ENCODE data around the gene SEC14L3. TPM values are rescaled to one million over a fixed set of nuclear protein-coding genes. Genes with fewer than 3 reads are reported as not detected.

SEC14L3 gene
- total RNA-seq, 1 experiment from 2014 or later, result not detected

GRCh38 chr22:30460147-30460546 lies 11.7 kb downstream of the SEC14L3 start:
- no peaks in the 10 kb centered on the region for H3K36me3 Mint-ChIP-seq
- H3K9me3 Mint-ChIP-seq, result peaks cover 4% of the 10 kb centered on the region; the same call in 1 of the 2 replicates
- ATAC-seq, result no peak
- H3K4me1 Mint-ChIP-seq, result 0 out of 2 replicates have a peak, but pooled peaks cover 3% of the 10 kb centered on the region
- peaks cover 2% of the 10 kb centered on the region; the same call in 1 of the 2 replicates for H3K27me3 Mint-ChIP-seq (ENCODE audit: low read depth)
- H3K4me3 Mint-ChIP-seq, result no peak overlapping the region
- ChIA-PET CTCF (no interaction called here), POLR2A (no interaction called here)
- H3K27ac Mint-ChIP-seq, result no peak overlapping the region
- TF ChIP-seq MXD4 (CRISPR knock-in tag; IDR thresholded peaks at IDR 0.05; ENCODE audit: borderline replicate concordance) (no peak), JUN (CRISPR knock-in tag; IDR thresholded peaks at IDR 0.05) (no peak), OVOL2 (CRISPR knock-in tag; IDR thresholded peaks at IDR 0.05; ENCODE audit: borderline replicate concordance) (no peak), ZNF396 (CRISPR knock-in tag; IDR thresholded peaks at IDR 0.05; ENCODE audit: borderline replicate concordance) (no peak), CBFB (CRISPR knock-in tag; IDR thresholded peaks at IDR 0.05; ENCODE audit: low read depth) (no peak), ZNF219 (CRISPR knock-in tag; IDR thresholded peaks at IDR 0.05; ENCODE audit: borderline replicate concordance) (no peak), STAT6 (CRISPR knock-in tag; conservative IDR thresholded peaks at IDR 0.05; ENCODE audit: low read depth) (no peak), ZNF423 (CRISPR knock-in tag; IDR thresholded peaks at IDR 0.05) (no peak), GABPB1 (CRISPR knock-in tag; IDR thresholded peaks at IDR 0.05) (no peak), ZNF532 (CRISPR knock-in tag; IDR thresholded peaks at IDR 0.05; ENCODE audit: borderline replicate concordance) (no peak)
- TF ChIP-seq, protein P1, sequence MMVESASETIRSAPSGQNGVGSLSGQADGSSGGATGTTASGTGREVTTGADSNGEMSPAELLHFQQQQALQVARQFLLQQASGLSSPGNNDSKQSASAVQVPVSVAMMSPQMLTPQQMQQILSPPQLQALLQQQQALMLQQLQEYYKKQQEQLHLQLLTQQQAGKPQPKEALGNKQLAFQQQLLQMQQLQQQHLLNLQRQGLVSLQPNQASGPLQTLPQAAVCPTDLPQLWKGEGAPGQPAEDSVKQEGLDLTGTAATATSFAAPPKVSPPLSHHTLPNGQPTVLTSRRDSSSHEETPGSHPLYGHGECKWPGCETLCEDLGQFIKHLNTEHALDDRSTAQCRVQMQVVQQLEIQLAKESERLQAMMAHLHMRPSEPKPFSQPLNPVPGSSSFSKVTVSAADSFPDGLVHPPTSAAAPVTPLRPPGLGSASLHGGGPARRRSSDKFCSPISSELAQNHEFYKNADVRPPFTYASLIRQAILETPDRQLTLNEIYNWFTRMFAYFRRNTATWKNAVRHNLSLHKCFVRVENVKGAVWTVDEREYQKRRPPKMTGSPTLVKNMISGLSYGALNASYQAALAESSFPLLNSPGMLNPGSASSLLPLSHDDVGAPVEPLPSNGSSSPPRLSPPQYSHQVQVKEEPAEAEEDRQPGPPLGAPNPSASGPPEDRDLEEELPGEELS (CRISPR knock-in tag; IDR thresholded peaks at IDR 0.05), result no peak
- DNase-seq (ENCODE audit: low spot score), result no peak

DNA sequence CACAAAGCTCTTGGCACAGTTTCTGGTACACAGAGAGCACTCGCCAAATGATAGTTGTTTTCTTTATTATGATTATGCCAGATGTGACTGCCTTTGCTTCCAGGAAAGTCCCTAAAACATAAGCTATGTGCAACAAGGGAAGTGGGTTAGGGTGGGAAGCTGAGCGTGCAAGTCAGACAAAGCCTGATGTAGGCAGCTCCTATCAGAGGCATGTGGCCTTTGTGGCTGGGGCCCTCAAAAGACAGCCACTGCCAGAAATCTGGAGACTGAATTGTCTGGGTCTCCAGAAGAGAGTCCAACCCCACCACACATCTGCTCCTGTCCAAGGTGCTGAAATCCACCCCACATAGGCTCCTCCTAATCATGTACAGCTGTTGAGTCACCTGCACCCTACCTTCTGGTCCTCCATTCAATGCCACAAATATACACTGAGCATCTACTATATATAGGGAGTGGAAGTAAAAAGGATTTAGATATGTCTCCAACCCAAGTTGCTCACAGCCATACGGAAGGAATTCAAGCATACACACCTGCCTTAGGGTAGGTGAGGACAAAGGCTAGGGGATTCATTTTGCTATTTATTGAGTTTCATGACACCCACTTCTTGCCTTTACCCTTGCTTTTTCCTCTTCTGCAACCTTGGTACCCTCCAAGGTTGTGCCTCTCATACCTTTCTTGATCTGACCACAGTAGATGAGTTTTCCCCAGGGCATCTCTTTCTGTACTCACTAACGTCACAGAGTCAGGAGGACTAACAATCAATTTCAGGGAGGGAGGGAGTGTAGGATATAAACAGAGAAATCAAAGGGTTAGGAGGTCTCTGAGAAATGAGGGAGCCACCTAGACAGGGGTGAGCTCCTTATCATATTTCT lies 12.4 kb downstream of the SEC14L3 start:
- DNase-seq (ENCODE audit: low spot score), result peak; percentile 50
- ATAC-seq, result no peak
- Mint-ChIP-seq H3K27ac (no peak overlapping the region), H3K36me3 (no peaks in the 10 kb centered on the region), H3K27me3 (ENCODE audit: low read depth) (peaks cover 2% of the 10 kb centered on the region; the same call in 1 of the 2 replicates), H3K4me3 (no peak overlapping the region), H3K4me1 (0 out of 2 replicates have a peak, but pooled peaks cover 3% of the 10 kb centered on the region), H3K9me3 (no peaks in the 10 kb centered on the region)
- ChIA-PET POLR2A (no interaction called here), CTCF (interaction anchor here (0.9 to 1.2 kb wide), 4 partner anchors 14 to 171 kb away, joined by 3 to 4 read pairs (median 3); no protein-coding TSS in a partner anchor)
- no peak for TF ChIP-seq HMGXB4 (CRISPR knock-in tag; IDR thresholded peaks at IDR 0.05)
- no peak for TF ChIP-seq HMGA2 (CRISPR knock-in tag; IDR thresholded peaks at IDR 0.05)
- no peak for TF ChIP-seq RORB (CRISPR knock-in tag; IDR thresholded peaks at IDR 0.05)
- no peak for TF ChIP-seq ZNF317 (CRISPR knock-in tag; IDR thresholded peaks at IDR 0.05; ENCODE audit: borderline replicate concordance, low read depth)
- TF ChIP-seq ZNF121 (CRISPR knock-in tag; IDR thresholded peaks at IDR 0.05), result no peak
- TF ChIP-seq, protein P2, sequence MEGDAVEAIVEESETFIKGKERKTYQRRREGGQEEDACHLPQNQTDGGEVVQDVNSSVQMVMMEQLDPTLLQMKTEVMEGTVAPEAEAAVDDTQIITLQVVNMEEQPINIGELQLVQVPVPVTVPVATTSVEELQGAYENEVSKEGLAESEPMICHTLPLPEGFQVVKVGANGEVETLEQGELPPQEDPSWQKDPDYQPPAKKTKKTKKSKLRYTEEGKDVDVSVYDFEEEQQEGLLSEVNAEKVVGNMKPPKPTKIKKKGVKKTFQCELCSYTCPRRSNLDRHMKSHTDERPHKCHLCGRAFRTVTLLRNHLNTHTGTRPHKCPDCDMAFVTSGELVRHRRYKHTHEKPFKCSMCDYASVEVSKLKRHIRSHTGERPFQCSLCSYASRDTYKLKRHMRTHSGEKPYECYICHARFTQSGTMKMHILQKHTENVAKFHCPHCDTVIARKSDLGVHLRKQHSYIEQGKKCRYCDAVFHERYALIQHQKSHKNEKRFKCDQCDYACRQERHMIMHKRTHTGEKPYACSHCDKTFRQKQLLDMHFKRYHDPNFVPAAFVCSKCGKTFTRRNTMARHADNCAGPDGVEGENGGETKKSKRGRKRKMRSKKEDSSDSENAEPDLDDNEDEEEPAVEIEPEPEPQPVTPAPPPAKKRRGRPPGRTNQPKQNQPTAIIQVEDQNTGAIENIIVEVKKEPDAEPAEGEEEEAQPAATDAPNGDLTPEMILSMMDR (IDR thresholded peaks at IDR 0.05), result no peak
- TF ChIP-seq PRRX2 (CRISPR knock-in tag; IDR thresholded peaks at IDR 0.05), result no peak
- TF ChIP-seq ATF6 (CRISPR knock-in tag; IDR thresholded peaks at IDR 0.05), result no peak

Data from WTC11 (cell line).